Measurements from ENCODE around the gene TEF. TPM values are rescaled to one million over a fixed set of nuclear protein-coding genes. Genes with fewer than 3 reads are reported as not detected.

Gene TEF
- total and polyA plus RNA-seq, 4 donors: 5.7 to 16.2 (median 10.2) TPM

DNA sequence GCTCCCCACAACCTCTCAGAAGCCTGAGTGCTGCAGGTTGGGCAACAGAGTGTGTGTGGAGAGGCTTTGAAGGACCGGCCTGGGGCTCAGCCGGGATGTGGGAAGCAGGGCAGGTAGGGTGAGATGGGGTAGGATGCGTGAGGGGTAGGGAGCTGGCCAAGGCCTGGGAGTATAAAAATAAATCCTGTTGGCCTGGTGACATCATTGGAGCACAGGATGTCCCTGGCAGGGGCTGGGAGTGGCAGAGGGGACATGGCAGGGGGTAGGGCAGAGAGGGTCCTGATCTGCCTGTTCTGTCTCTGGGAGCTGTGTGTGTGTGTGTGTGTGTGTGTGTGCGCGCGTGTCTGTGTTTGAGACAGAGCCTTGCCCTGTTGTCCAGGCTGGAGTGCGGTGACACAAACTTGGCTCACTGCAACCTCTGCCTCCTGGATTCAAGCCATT, 28.6 kb downstream of the TEF start:
- 28% methylated on average over 7 of the region's 7 CpGs for WGBS
- Histone ChIP-seq H3K36me3 (ENCODE audit: control insufficient read depth in 4 of 4, insufficient read depth in 3 of 4, low read depth in 1 of 4, low read length in 3 of 4) (no peaks in the 10 kb centered on the region), H3K9me3 (ENCODE audit: control insufficient read depth in 4 of 4, low read length in 3 of 4) (no peaks in the 10 kb centered on the region), H3K4me1 (ENCODE audit: control insufficient read depth in 4 of 4, insufficient read depth in 4 of 4, low read length in 3 of 4) (peaks cover 10 to 35% (median 23%) of the 10 kb centered on the region in 4 donors), H3K4me3 (ENCODE audit: low read depth in 1 of 3, low read length in 3 of 3) (no peak overlapping the region), H3K27ac (ENCODE audit: low read depth in 1 of 2, low read length in 2 of 2) (peak overlapping the region; percentile 62 to 68), H3K27me3 (ENCODE audit: control insufficient read depth in 4 of 4, insufficient read depth in 4 of 4, low read length in 3 of 4) (no peaks in the 10 kb centered on the region), H3K9ac (ENCODE audit: low read depth in 1 of 2, low read length in 2 of 2) (no peak overlapping the region)
- DNase-seq (ENCODE audit: low spot score): no peak
- TF ChIP-seq TAF1 (conservative IDR thresholded peaks at IDR 0.05) (no peak), RXRA (IDR thresholded peaks at IDR 0.05) (peak; percentile 44 to 69), JUND (IDR thresholded peaks at IDR 0.05) (peak in 1 of 2 donors; percentile 27), HNF4A (conservative IDR thresholded peaks at IDR 0.05) (peak; percentile 39 to 51), SP1 (IDR thresholded peaks at IDR 0.05) (peak; percentile 72), RAD21 (IDR thresholded peaks at IDR 0.05) (peak in 1 of 2 donors; percentile 36), HNF4G (IDR thresholded peaks at IDR 0.05) (peak; percentile 30)
- TF ChIP-seq, protein P1, sequence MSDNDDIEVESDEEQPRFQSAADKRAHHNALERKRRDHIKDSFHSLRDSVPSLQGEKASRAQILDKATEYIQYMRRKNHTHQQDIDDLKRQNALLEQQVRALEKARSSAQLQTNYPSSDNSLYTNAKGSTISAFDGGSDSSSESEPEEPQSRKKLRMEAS (IDR thresholded peaks at IDR 0.05): no peak
- TF ChIP-seq, protein P2, sequence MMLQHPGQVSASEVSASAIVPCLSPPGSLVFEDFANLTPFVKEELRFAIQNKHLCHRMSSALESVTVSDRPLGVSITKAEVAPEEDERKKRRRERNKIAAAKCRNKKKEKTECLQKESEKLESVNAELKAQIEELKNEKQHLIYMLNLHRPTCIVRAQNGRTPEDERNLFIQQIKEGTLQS (IDR thresholded peaks at IDR 0.05): peak; percentile 44
- TF ChIP-seq, protein P3, sequence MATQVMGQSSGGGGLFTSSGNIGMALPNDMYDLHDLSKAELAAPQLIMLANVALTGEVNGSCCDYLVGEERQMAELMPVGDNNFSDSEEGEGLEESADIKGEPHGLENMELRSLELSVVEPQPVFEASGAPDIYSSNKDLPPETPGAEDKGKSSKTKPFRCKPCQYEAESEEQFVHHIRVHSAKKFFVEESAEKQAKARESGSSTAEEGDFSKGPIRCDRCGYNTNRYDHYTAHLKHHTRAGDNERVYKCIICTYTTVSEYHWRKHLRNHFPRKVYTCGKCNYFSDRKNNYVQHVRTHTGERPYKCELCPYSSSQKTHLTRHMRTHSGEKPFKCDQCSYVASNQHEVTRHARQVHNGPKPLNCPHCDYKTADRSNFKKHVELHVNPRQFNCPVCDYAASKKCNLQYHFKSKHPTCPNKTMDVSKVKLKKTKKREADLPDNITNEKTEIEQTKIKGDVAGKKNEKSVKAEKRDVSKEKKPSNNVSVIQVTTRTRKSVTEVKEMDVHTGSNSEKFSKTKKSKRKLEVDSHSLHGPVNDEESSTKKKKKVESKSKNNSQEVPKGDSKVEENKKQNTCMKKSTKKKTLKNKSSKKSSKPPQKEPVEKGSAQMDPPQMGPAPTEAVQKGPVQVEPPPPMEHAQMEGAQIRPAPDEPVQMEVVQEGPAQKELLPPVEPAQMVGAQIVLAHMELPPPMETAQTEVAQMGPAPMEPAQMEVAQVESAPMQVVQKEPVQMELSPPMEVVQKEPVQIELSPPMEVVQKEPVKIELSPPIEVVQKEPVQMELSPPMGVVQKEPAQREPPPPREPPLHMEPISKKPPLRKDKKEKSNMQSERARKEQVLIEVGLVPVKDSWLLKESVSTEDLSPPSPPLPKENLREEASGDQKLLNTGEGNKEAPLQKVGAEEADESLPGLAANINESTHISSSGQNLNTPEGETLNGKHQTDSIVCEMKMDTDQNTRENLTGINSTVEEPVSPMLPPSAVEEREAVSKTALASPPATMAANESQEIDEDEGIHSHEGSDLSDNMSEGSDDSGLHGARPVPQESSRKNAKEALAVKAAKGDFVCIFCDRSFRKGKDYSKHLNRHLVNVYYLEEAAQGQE (IDR thresholded peaks at IDR 0.05): peak; percentile 19
- TF ChIP-seq, protein P4, sequence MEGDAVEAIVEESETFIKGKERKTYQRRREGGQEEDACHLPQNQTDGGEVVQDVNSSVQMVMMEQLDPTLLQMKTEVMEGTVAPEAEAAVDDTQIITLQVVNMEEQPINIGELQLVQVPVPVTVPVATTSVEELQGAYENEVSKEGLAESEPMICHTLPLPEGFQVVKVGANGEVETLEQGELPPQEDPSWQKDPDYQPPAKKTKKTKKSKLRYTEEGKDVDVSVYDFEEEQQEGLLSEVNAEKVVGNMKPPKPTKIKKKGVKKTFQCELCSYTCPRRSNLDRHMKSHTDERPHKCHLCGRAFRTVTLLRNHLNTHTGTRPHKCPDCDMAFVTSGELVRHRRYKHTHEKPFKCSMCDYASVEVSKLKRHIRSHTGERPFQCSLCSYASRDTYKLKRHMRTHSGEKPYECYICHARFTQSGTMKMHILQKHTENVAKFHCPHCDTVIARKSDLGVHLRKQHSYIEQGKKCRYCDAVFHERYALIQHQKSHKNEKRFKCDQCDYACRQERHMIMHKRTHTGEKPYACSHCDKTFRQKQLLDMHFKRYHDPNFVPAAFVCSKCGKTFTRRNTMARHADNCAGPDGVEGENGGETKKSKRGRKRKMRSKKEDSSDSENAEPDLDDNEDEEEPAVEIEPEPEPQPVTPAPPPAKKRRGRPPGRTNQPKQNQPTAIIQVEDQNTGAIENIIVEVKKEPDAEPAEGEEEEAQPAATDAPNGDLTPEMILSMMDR (IDR thresholded peaks at IDR 0.05; ENCODE audit: low read depth, low read length, missing input control): no peak

DNA sequence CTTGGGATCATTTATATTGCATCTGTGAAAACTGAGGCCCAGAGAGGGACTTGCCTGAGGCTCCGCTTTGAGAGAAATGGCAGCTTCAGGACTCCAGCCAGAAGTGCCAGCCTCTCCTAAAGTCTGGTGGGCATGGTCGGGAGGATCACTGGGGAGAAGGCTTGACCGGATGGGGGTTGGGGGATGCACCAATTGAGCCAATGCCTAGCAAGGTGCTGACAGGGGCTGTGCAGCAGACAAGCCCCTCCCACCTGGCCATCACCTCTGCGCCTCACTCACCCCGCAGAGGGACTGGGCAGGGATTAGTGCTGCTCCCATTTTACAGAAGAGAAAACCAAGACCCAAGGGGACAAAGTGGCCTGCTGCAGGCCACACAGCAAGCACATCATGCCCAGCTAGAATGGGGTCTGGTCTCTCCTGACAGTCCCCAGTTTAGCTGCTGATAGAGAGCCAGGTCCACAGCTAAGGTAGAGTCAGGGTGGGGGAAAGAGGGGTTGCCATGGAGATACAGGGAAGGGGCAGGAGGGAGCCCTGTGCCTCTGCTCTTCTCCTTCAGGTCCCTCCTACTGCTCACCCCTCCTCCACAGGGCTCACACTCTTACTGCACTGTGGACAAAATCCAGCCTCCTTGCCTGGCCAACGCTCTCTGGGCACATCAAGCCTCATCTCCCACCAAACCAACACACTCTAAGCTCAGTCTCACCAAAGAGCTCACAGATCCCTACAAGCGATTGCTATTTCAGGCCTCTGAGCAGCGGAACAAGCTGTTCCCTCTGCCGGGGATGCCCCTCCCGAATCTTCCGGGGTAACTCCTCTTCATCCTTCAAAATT, 29.5 kb downstream of the TEF start:
- Histone ChIP-seq H3K4me1 (ENCODE audit: control insufficient read depth in 4 of 4, insufficient read depth in 4 of 4, low read length in 3 of 4) (peaks cover 13 to 41% (median 30%) of the 10 kb centered on the region in 4 donors), H3K36me3 (ENCODE audit: control insufficient read depth in 4 of 4, insufficient read depth in 3 of 4, low read depth in 1 of 4, low read length in 3 of 4) (no peaks in the 10 kb centered on the region), H3K27me3 (ENCODE audit: control insufficient read depth in 4 of 4, insufficient read depth in 4 of 4, low read length in 3 of 4) (no peaks in the 10 kb centered on the region), H3K9ac (ENCODE audit: low read depth in 1 of 2, low read length in 2 of 2) (no peak overlapping the region), H3K9me3 (ENCODE audit: control insufficient read depth in 4 of 4, low read length in 3 of 4) (no peaks in the 10 kb centered on the region), H3K4me3 (ENCODE audit: low read depth in 1 of 3, low read length in 3 of 3) (no peak overlapping the region), H3K27ac (ENCODE audit: low read depth in 1 of 2, low read length in 2 of 2) (peak overlapping the region; percentile 62 to 68)
- TF ChIP-seq FOXA2 (IDR thresholded peaks at IDR 0.05) (no peak), SP1 (IDR thresholded peaks at IDR 0.05) (peak; percentile 38)
- DNase-seq (ENCODE audit: low spot score): no peak
- 85% methylated on average over 11 of the region's 11 CpGs for WGBS
